Caco-2 (cell line): Measurements from ENCODE around the gene NCKAP5. TPM values are rescaled to one million over a fixed set of nuclear protein-coding genes. Genes with fewer than 3 reads are reported as not detected.
A peak's percentile ranks its signal among the peaks of the same experiment; 100 is the strongest.

Source experiments
- BruUV-seq: library from RNA; stranded (reverse); fragments of 400-500 nt; replicated peaks from 2 replicates; lab custom pipeline; 2021; lab: Mats Ljungman, UMichigan
- CTCF ChIA-PET: fragments of 300-600 bp; sonication (Branson Sonifier 250); formaldehyde crosslinking; loops from one replicate; lab custom pipeline; 2022; ENCODE audit warnings: antibody characterized with exemption; lab: Charles Lee
- POLR2A ChIA-PET: fragments of 300-600 bp; sonication (Branson Sonifier 250); formaldehyde crosslinking; loops from one replicate; lab custom pipeline; 2022; ENCODE audit warnings: antibody characterized with exemption; lab: Charles Lee
- DNase-seq, 2 experiments: peaks; one replicate each; pipeline versions ENCODE4 v3.0.0 to v3.0.0-alpha.2; 2020 to 2022
- H3K27me3 ChIP-seq: replicated peaks from 2 replicates; pipeline ENCODE4 v1.6.0; 2011; ENCODE audit warnings: low read length; ENCODE audit not compliant: control insufficient read depth, insufficient read depth
- H3K36me3 ChIP-seq: 2 replicates; pipeline ENCODE4 v1.5.1; 2011; ENCODE audit warnings: low read length; ENCODE audit not compliant: control insufficient read depth, insufficient read depth
- H3K4me1 ChIP-seq: fragments of 250-450 bp; sonication (Bioruptor Pico); 2 replicates; pipeline ENCODE4 v1.5.1; 2020; ENCODE audit warnings: mild to moderate bottlenecking
- H3K4me3 ChIP-seq: 2 replicates; pipeline ENCODE4 v1.5.1; 2011; ENCODE audit warnings: low read depth, mild to moderate bottlenecking, control low read depth, low read length
- H3K9me3 ChIP-seq: fragments of 250-450 bp; sonication (Bioruptor Pico); 2 replicates; pipeline ENCODE4 v1.5.1; 2020; ENCODE audit warnings: mild to moderate bottlenecking, moderate library complexity
- H3K27ac Mint-ChIP-seq: one replicate; pipeline ENCODE4 v1.8.0; 2022; ENCODE audit warnings: mixed read lengths; ENCODE audit not compliant: unreplicated experiment
- H3K27me3 Mint-ChIP-seq: one replicate; pipeline ENCODE4 v1.8.0; 2022; ENCODE audit warnings: mixed read lengths; ENCODE audit not compliant: insufficient read depth, unreplicated experiment
- H3K36me3 Mint-ChIP-seq: one replicate; pipeline ENCODE4 v1.8.0; 2022; ENCODE audit warnings: mild to moderate bottlenecking, mixed read lengths; ENCODE audit not compliant: insufficient read depth, unreplicated experiment
- H3K4me1 Mint-ChIP-seq: one replicate; pipeline ENCODE4 v1.8.0; 2022; ENCODE audit warnings: low read depth, mixed read lengths; ENCODE audit not compliant: unreplicated experiment
- H3K4me3 Mint-ChIP-seq: one replicate; pipeline ENCODE4 v1.8.0; 2022; ENCODE audit warnings: mild to moderate bottlenecking, moderate library complexity, mixed read lengths; ENCODE audit not compliant: unreplicated experiment
- H3K9me3 Mint-ChIP-seq: one replicate; pipeline ENCODE4 v1.8.0; 2022; ENCODE audit warnings: mixed read lengths; ENCODE audit not compliant: unreplicated experiment
- CTCF ChIP-seq, 2 experiments: fragments of 200-600 bp in 1 of 2; IDR thresholded peaks; 1 replicate in 1 of 2; 2 replicates in 1 of 2; pipeline versions ENCODE4 v1.5.1 to v1.8.0; 2011 to 2022; ENCODE audit warnings: antibody characterized with exemption in 1 of 2, control low read depth in 1 of 2, inconsistent platforms in 1 of 2, low read depth in 1 of 2, low read length in 1 of 2, mild to moderate bottlenecking in 1 of 2, moderate library complexity in 1 of 2; ENCODE audit not compliant: insufficient read depth in 1 of 2, severe bottlenecking in 1 of 2, unreplicated experiment in 1 of 2
- intact Hi-C: fragments of 100-400 bp; cut with micrococcal nuclease; formaldehyde crosslinking; loops from one replicate; pipeline ENCODE4 v1.10.0; 2022; ENCODE audit not compliant: unreplicated experiment
- total RNA-seq: library from RNA; stranded (reverse); gene quantifications from 2 replicates; pipeline ENCODE4 v1.2.3, GENCODE V29; 2022

The NCKAP5 gene
- total RNA-seq, 1 experiment from 2014 or later = 3.8 TPM

- Histone ChIP-seq H3K27me3 (no peaks in the 10 kb centered on the region; the same call in 1 of the 2 replicates), H3K36me3 (no peaks in the 10 kb centered on the region), H3K4me3 (no peak overlapping the region), H3K9me3 (no peaks in the 10 kb centered on the region), H3K4me1 (no peaks in the 10 kb centered on the region)
- no peak overlapping the region for H3K27ac Mint-ChIP-seq
- peaks cover 8% of the 10 kb centered on the region for H3K4me1 Mint-ChIP-seq
- no peaks in the 10 kb centered on the region for H3K9me3 Mint-ChIP-seq
- H3K27me3 Mint-ChIP-seq = no peaks in the 10 kb centered on the region
- peak in 1 of 2 experiments; percentile 5 for DNase-seq
- H3K4me3 Mint-ChIP-seq = no peak overlapping the region
- H3K36me3 Mint-ChIP-seq = no peaks in the 10 kb centered on the region
- CTCF ChIA-PET = interaction anchor here (0.7 kb wide), 1 partner anchor 247 kb away, joined by 3 read pairs; no protein-coding TSS in a partner anchor
- no TSS peak for BruUV-seq
- no peak for TF ChIP-seq CTCF (IDR thresholded peaks at IDR 0.05; ENCODE audit: insufficient read depth in 1 of 2, low read depth in 1 of 2, low read length in 1 of 2, severe bottlenecking in 1 of 2, unreplicated experiment in 1 of 2)
- intact Hi-C loops = no loop called here
- POLR2A ChIA-PET = no interaction called here
Measured at GRCh38 chr2:133497270-133497893, 70.9 kb downstream of the NCKAP5 start.

- H3K27ac Mint-ChIP-seq = no peak overlapping the region
- Histone ChIP-seq H3K9me3 (no peaks in the 10 kb centered on the region), H3K27me3 (no peaks in the 10 kb centered on the region; the same call in 1 of the 2 replicates), H3K4me1 (no peaks in the 10 kb centered on the region), H3K4me3 (no peak overlapping the region), H3K36me3 (no peaks in the 10 kb centered on the region)
- H3K27me3 Mint-ChIP-seq = no peaks in the 10 kb centered on the region
- POLR2A ChIA-PET = no interaction called here
- CTCF ChIA-PET = no interaction called here
- H3K9me3 Mint-ChIP-seq = no peaks in the 10 kb centered on the region
- no peak for DNase-seq
- intact Hi-C loops = no loop called here
- no peaks in the 10 kb centered on the region for H3K36me3 Mint-ChIP-seq
- no TSS peak for BruUV-seq
- TF ChIP-seq CTCF (IDR thresholded peaks at IDR 0.05; ENCODE audit: insufficient read depth in 1 of 2, low read depth in 1 of 2, low read length in 1 of 2, severe bottlenecking in 1 of 2, unreplicated experiment in 1 of 2) = no peak
- H3K4me1 Mint-ChIP-seq = peaks cover 8% of the 10 kb centered on the region
- H3K4me3 Mint-ChIP-seq = no peak overlapping the region
Measured at GRCh38 chr2:133496501-133497269, 71.6 kb downstream of the NCKAP5 start.

- peaks cover 8% of the 10 kb centered on the region for H3K4me1 Mint-ChIP-seq
- Histone ChIP-seq H3K9me3 (no peaks in the 10 kb centered on the region), H3K36me3 (no peaks in the 10 kb centered on the region), H3K4me3 (no peak overlapping the region), H3K4me1 (no peaks in the 10 kb centered on the region), H3K27me3 (no peaks in the 10 kb centered on the region)
- ChIA-PET CTCF (no interaction called here), POLR2A (no interaction called here)
- H3K4me3 Mint-ChIP-seq = no peak overlapping the region
- intact Hi-C loops = no loop called here
- H3K27me3 Mint-ChIP-seq = no peaks in the 10 kb centered on the region
- no TSS peak for BruUV-seq
- DNase-seq = no peak
- H3K9me3 Mint-ChIP-seq = no peaks in the 10 kb centered on the region
- no peak for TF ChIP-seq CTCF (IDR thresholded peaks at IDR 0.05; ENCODE audit: insufficient read depth in 1 of 2, low read depth in 1 of 2, low read length in 1 of 2, severe bottlenecking in 1 of 2, unreplicated experiment in 1 of 2)
- no peaks in the 10 kb centered on the region for H3K36me3 Mint-ChIP-seq
- H3K27ac Mint-ChIP-seq = no peak overlapping the region
Measured at GRCh38 chr2:133495226-133495625, 73.0 kb downstream of the NCKAP5 start.
